Activated T-cell treated with anti-CD3 and anti-CD28 coated beads, Interleukin-2, amount 50 U/mL, for 4 hours (primary cell): Measurements from ENCODE around the gene GRAMD2B. TPM values are rescaled to one million over a fixed set of nuclear protein-coding genes. Genes with fewer than 3 reads are reported as not detected.
A peak's percentile ranks its signal among the peaks of the same experiment; 100 is the strongest.
"Not testable (repeated sequence)": the region's sequence is repeated elsewhere in the genome, so short reads cannot be mapped to it uniquely, and the experiment has no call there.

Source experiments
- ATAC-seq, 2 donors: fragments of 200-7000 bp; cut with Tn5 transposase; one replicate each; pipeline ENCODE4 v1.10.0; 2021
- DNase-seq: peaks from one replicate; pipeline ENCODE4 v3.0.0-alpha.2; 2020
- H3K27me3 Mint-ChIP-seq: one replicate; pipeline ENCODE4 v1.8.0; 2021; ENCODE audit warnings: low read depth, mixed read lengths
- H3K36me3 Mint-ChIP-seq: one replicate; pipeline ENCODE4 v1.8.0; 2022; ENCODE audit warnings: mixed read lengths; ENCODE audit not compliant: insufficient read depth
- H3K4me1 Mint-ChIP-seq: one replicate; pipeline ENCODE4 v1.8.0; 2021; ENCODE audit warnings: low read depth, mixed read lengths
- H3K4me3 Mint-ChIP-seq: one replicate; pipeline ENCODE4 v1.8.0; 2021; ENCODE audit warnings: mild to moderate bottlenecking, moderate library complexity, mixed read lengths
- H3K9me3 Mint-ChIP-seq: one replicate; pipeline ENCODE4 v1.8.0; 2021; ENCODE audit warnings: mixed read lengths
- total RNA-seq, 3 donors: library from RNA; stranded (reverse); gene quantifications; one replicate each; pipeline ENCODE4 v1.2.1, GENCODE V29; 2021

The GRAMD2B gene
- total RNA-seq, 3 donors from 2014 or later, result 9.3 to 14.7 (median 12.3) TPM

GRCh38 chr5:126430631-126431030 is 7.4 kb downstream of the GRAMD2B start:
- Mint-ChIP-seq H3K27me3 (no peaks in the 10 kb centered on the region), H3K4me3 (no peak overlapping the region), H3K36me3 (peaks cover 26% of the 10 kb centered on the region), H3K4me1 (peaks cover 15% of the 10 kb centered on the region), H3K9me3 (no peaks in the 10 kb centered on the region)
- ATAC-seq (no peak), DNase-seq (no peak)

- DNase-seq, result no peak
- Mint-ChIP-seq H3K4me1 (peaks cover 19% of the 10 kb centered on the region), H3K4me3 (no peak overlapping the region), H3K9me3 (no peaks in the 10 kb centered on the region), H3K36me3 (peaks cover 30% of the 10 kb centered on the region), H3K27me3 (no peaks in the 10 kb centered on the region)
- ATAC-seq, result no peak
These were observed 10.5 kb downstream of the GRAMD2B start for GRCh38 chr5:126433701-126434100.

GRCh38 chr5:126435261-126435660 is 12.1 kb downstream of the GRAMD2B start:
- Mint-ChIP-seq H3K27me3 (no peaks in the 10 kb centered on the region), H3K9me3 (no peaks in the 10 kb centered on the region), H3K4me3 (no peak overlapping the region), H3K36me3 (peaks cover 25% of the 10 kb centered on the region), H3K4me1 (peaks cover 20% of the 10 kb centered on the region)
- ATAC-seq (no peak), DNase-seq (no peak)

GRCh38 chr5:126435714-126436113 is 12.5 kb downstream of the GRAMD2B start:
- DNase-seq, result no peak
- no peak for ATAC-seq
- no peaks in the 10 kb centered on the region for H3K9me3 Mint-ChIP-seq
- H3K36me3 Mint-ChIP-seq, result peaks cover 25% of the 10 kb centered on the region
- no peak overlapping the region for H3K4me3 Mint-ChIP-seq
- no peaks in the 10 kb centered on the region for H3K27me3 Mint-ChIP-seq
- peaks cover 20% of the 10 kb centered on the region for H3K4me1 Mint-ChIP-seq

GRCh38 chr5:126437721-126438120 is 14.5 kb downstream of the GRAMD2B start:
- DNase-seq (no peak), ATAC-seq (no peak)
- H3K36me3 Mint-ChIP-seq, result peaks cover 18% of the 10 kb centered on the region
- H3K27me3 Mint-ChIP-seq, result no peaks in the 10 kb centered on the region
- H3K4me1 Mint-ChIP-seq, result peaks cover 22% of the 10 kb centered on the region
- no peak overlapping the region for H3K4me3 Mint-ChIP-seq
- H3K9me3 Mint-ChIP-seq, result no peaks in the 10 kb centered on the region

GRCh38 chr5:126438267-126438666 is 15.1 kb downstream of the GRAMD2B start:
- no peaks in the 10 kb centered on the region for H3K27me3 Mint-ChIP-seq
- ATAC-seq (peak; percentile 97 to 98), DNase-seq (no peak)
- H3K4me1 Mint-ChIP-seq, result peaks cover 26% of the 10 kb centered on the region
- peaks cover 16% of the 10 kb centered on the region for H3K36me3 Mint-ChIP-seq
- H3K9me3 Mint-ChIP-seq, result no peaks in the 10 kb centered on the region
- H3K4me3 Mint-ChIP-seq, result no peak overlapping the region

- Mint-ChIP-seq H3K4me3 (no peak overlapping the region), H3K9me3 (no peaks in the 10 kb centered on the region), H3K27me3 (no peaks in the 10 kb centered on the region), H3K36me3 (peaks cover 16% of the 10 kb centered on the region), H3K4me1 (peaks cover 30% of the 10 kb centered on the region)
- ATAC-seq, result no peak
- no peak for DNase-seq
These were observed 15.7 kb downstream of the GRAMD2B start for GRCh38 chr5:126438868-126439267.

- H3K4me3 Mint-ChIP-seq, result not testable (repeated sequence)
These were observed 16.5 kb downstream of the GRAMD2B start for GRCh38 chr5:126439724-126440123.

GRCh38 chr5:126441230-126441629 is 18.0 kb downstream of the GRAMD2B start:
- DNase-seq, result no peak
- H3K36me3 Mint-ChIP-seq, result peaks cover 21% of the 10 kb centered on the region
- H3K9me3 Mint-ChIP-seq, result no peaks in the 10 kb centered on the region
- no peak for ATAC-seq
- peaks cover 54% of the 10 kb centered on the region for H3K4me1 Mint-ChIP-seq
- H3K27me3 Mint-ChIP-seq, result no peaks in the 10 kb centered on the region
- no peak overlapping the region for H3K4me3 Mint-ChIP-seq

More at GRCh38 chr5:126439724-126440123, 16.5 kb downstream of the GRAMD2B start:
- not testable (repeated sequence) for ATAC-seq, H3K9me3 Mint-ChIP-seq, DNase-seq, H3K27me3 Mint-ChIP-seq
- peaks cover 39% of the 10 kb centered on the region for H3K4me1 Mint-ChIP-seq
- H3K36me3 Mint-ChIP-seq, result peaks cover 21% of the 10 kb centered on the region

GRCh38 chr5:126443374-126443851 is 20.2 kb downstream of the GRAMD2B start:
- Mint-ChIP-seq H3K27me3 (no peaks in the 10 kb centered on the region), H3K4me3 (no peak overlapping the region), H3K9me3 (no peaks in the 10 kb centered on the region), H3K4me1 (peaks cover 54% of the 10 kb centered on the region), H3K36me3 (peaks cover 12% of the 10 kb centered on the region)
- DNase-seq (no peak), ATAC-seq (peak; percentile 20 to 24)

GRCh38 chr5:126444137-126444536 is 20.9 kb downstream of the GRAMD2B start:
- H3K36me3 Mint-ChIP-seq, result peaks cover 6% of the 10 kb centered on the region
- no peaks in the 10 kb centered on the region for H3K27me3 Mint-ChIP-seq
- peaks cover 53% of the 10 kb centered on the region for H3K4me1 Mint-ChIP-seq
- no peak overlapping the region for H3K4me3 Mint-ChIP-seq
- DNase-seq, result no peak
- H3K9me3 Mint-ChIP-seq, result no peaks in the 10 kb centered on the region
- no peak for ATAC-seq

GRCh38 chr5:126445502-126446174 is 22.4 kb downstream of the GRAMD2B start:
- Mint-ChIP-seq H3K27me3 (no peaks in the 10 kb centered on the region), H3K4me1 (peaks cover 65% of the 10 kb centered on the region), H3K36me3 (peaks cover 5% of the 10 kb centered on the region), H3K4me3 (no peak overlapping the region), H3K9me3 (no peaks in the 10 kb centered on the region)
- ATAC-seq (no peak), DNase-seq (no peak)

- ATAC-seq (peak; percentile 70), DNase-seq (no peak)
- H3K36me3 Mint-ChIP-seq, result peaks cover 5% of the 10 kb centered on the region
- no peaks in the 10 kb centered on the region for H3K27me3 Mint-ChIP-seq
- no peaks in the 10 kb centered on the region for H3K9me3 Mint-ChIP-seq
- peaks cover 73% of the 10 kb centered on the region for H3K4me1 Mint-ChIP-seq
- H3K4me3 Mint-ChIP-seq, result peak overlapping the region; percentile 42
These were observed 23.5 kb downstream of the GRAMD2B start for GRCh38 chr5:126446498-126447224.

- no peaks in the 10 kb centered on the region for H3K27me3 Mint-ChIP-seq
- no peak for DNase-seq
- no peak for ATAC-seq
- peaks cover 5% of the 10 kb centered on the region for H3K36me3 Mint-ChIP-seq
- peak overlapping the region; percentile 4 for H3K4me3 Mint-ChIP-seq
- peaks cover 78% of the 10 kb centered on the region for H3K4me1 Mint-ChIP-seq
- no peaks in the 10 kb centered on the region for H3K9me3 Mint-ChIP-seq
These were observed 25.5 kb downstream of the GRAMD2B start for GRCh38 chr5:126448720-126449119.
